HepG2 (cell line): Measurements from ENCODE around the gene IQCK.

Source experiments
- RXRA ChIP-seq: sonication (generic); formaldehyde crosslinking; IDR thresholded peaks from 2 replicates; pipeline ENCODE4 v1.5.1; 2020; ENCODE audit warnings: missing genetic modification reagents
- ZNF235 ChIP-seq: sonication (generic); formaldehyde crosslinking; IDR thresholded peaks from 2 replicates; pipeline ENCODE4 v1.8.1; 2023; ENCODE audit warnings: mild to moderate bottlenecking, missing genetic modification reagents, borderline replicate concordance

GRCh38 chr16:19776147-19776546 lies 58.1 kb downstream of the IQCK start:
- no peak for TF ChIP-seq RXRA (CRISPR knock-in tag)
- TF ChIP-seq ZNF235 (CRISPR knock-in tag), result no peak
